ENCODE measurements around the gene GNA12.

GNA12 gene

GRCh38 chr7:2785071-2785500 lies 59.0 kb downstream of the GNA12 start:
- no peak overlapping the region for H3K4me3 ChIP-seq (ENCODE audit: control insufficient read depth, low read depth, low read length)
- no peak for TF ChIP-seq CTCF (conservative IDR thresholded peaks at IDR 0.05; ENCODE audit: control insufficient read depth, insufficient read depth, low read depth, low read length)
- DNase-seq (ENCODE audit: low read depth), result peak; percentile 41

GRCh38 chr7:2782565-2782964 lies 61.5 kb downstream of the GNA12 start:
- no peak for DNase-seq (ENCODE audit: low read depth)
- no peak for TF ChIP-seq CTCF (conservative IDR thresholded peaks at IDR 0.05; ENCODE audit: control insufficient read depth, insufficient read depth, low read depth, low read length)
- H3K4me3 ChIP-seq (ENCODE audit: control insufficient read depth, low read depth, low read length), result no peak overlapping the region

- no peak overlapping the region for H3K4me3 ChIP-seq (ENCODE audit: control insufficient read depth, low read depth, low read length)
- TF ChIP-seq CTCF (conservative IDR thresholded peaks at IDR 0.05; ENCODE audit: control insufficient read depth, insufficient read depth, low read depth, low read length), result no peak
- DNase-seq (ENCODE audit: low read depth), result no peak
Observed at GRCh38 chr7:2782121-2782520, 62.0 kb downstream of the GNA12 start.

DNA sequence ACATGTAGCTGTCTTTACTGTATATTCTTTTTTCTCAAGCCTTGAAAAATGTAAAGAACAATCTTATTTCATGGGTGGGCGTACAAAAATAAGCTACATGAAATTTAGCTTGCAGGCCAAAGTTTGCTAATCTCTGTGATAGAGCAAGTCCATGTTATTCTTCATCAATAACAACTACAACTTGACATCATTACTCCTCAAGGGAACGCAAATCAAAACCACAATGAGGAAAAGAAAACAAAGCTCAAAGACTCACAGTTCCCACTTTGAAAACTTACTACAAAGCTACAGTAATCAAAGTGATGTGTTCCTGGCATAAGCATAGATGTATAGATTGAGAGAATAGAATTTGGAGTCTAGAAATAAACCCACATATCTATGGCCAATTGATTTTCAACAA lies 62.5 kb downstream of the GNA12 start:
- TF ChIP-seq CTCF (conservative IDR thresholded peaks at IDR 0.05; ENCODE audit: control insufficient read depth, insufficient read depth, low read depth, low read length), result no peak
- H3K4me3 ChIP-seq (ENCODE audit: control insufficient read depth, low read depth, low read length), result no peak overlapping the region

DNA sequence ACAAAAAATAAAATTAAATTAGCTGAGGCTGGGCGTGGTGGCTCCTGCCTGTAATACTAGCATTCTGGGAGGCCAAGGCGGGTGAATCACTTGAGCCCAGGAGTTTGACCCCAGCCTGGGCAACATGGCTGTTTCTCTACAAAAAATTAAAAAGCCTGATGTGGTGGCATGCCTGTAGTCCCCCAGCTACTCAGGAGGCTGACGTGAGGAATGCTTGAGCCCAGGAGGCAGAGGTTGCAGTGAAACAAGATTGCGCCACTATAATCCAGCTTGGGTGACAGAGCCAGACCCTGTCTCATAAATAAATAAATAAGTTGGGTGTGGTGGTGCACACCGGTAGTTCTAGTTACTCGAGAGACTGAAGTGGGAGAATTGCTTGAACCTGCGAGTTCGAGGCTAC lies 65.1 kb downstream of the GNA12 start:
- no peak for TF ChIP-seq CTCF (conservative IDR thresholded peaks at IDR 0.05; ENCODE audit: control insufficient read depth, insufficient read depth, low read depth, low read length)

More for the DNA sequence above, 62.5 kb downstream of the GNA12 start:
- peak; percentile 89 for DNase-seq (ENCODE audit: low read depth)

DNA sequence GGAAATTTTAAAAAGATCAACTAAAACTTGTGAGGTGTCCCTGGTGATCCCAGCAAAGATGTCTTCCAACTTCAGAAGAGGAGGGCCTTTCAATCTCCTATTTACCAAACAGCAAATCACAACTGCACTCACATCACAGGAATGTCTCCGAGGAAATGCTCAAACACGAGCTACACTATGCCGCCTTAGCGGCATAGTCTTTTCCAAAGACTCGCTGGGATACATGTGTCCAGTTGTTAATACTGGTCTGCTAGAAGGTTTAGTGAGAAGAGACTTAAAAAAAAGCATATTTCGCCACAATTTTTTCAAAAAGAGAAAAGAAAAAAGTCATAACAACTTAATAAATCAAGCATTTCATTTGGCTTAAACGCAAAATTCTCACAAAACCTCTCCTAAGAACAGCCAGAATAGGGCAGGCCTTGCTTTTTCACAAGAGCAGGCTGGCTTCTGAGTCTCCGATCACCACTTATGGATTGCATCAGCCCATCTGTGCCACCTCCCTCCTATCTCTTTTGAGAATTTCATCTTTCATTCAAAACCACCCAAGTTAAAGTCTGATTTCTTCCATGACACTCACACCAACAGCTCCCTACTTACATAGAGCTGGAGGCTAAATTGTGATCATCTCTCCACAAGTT lies 66.1 kb downstream of the GNA12 start:
- peak; percentile 50 for DNase-seq (ENCODE audit: low read depth)
- TF ChIP-seq CTCF (conservative IDR thresholded peaks at IDR 0.05; ENCODE audit: control insufficient read depth, insufficient read depth, low read depth, low read length), result no peak
- H3K4me3 ChIP-seq (ENCODE audit: control insufficient read depth, low read depth, low read length), result no peak overlapping the region

More for the DNA sequence above, 65.1 kb downstream of the GNA12 start:
- DNase-seq (ENCODE audit: low read depth), result peak; percentile 53
- no peak overlapping the region for H3K4me3 ChIP-seq (ENCODE audit: control insufficient read depth, low read depth, low read length)

DNA sequence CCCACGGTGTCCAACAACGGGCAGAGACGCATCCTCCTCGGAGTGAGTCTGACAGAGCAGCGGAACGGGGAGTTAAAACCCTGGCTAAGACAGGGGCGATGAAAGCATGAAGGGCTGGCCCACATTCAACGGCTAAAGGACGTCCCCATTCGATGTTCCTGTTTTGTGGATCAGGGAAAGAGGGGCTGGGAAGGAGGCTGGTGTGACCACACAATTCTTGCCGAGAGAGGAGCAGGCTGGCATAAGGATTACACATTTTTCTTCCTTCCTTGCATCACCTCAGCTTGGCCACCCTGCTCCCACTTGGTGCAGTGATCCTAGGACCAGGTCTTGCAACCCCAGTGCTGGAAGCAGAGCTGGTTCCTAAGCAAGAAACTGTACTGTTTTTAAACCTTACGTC lies 67.7 kb downstream of the GNA12 start:
- DNase-seq (ENCODE audit: low read depth), result no peak
- no peak for TF ChIP-seq CTCF (conservative IDR thresholded peaks at IDR 0.05; ENCODE audit: control insufficient read depth, insufficient read depth, low read depth, low read length)
- no peak overlapping the region for H3K4me3 ChIP-seq (ENCODE audit: control insufficient read depth, low read depth, low read length)

Measured in fibroblast of mammary gland (primary cell).